IMR-90 (cell line): ENCODE data around the gene FAXC. TPM values are rescaled to one million over a fixed set of nuclear protein-coding genes. Genes with fewer than 3 reads are reported as not detected.

Experiments used
- ATAC-seq: fragments of 200-7000 bp; cut with Tn5 transposase; 2 replicates; pipeline ENCODE4 v1.9.1; 2020; ENCODE audit warnings: low read depth, mild to moderate bottlenecking, moderate library complexity
- BruUV-seq: library from RNA; stranded (reverse); fragments of 400-500 nt; replicated peaks from 2 replicates; lab custom pipeline; 2021; lab: Mats Ljungman, UMichigan
- CTCF ChIA-PET: fragments of 300-600 bp; formaldehyde crosslinking; extraction: SDS; loops from one replicate; lab custom pipeline; 2021; ENCODE audit warnings: antibody characterized with exemption; lab: Yijun Ruan, JAX
- POLR2A ChIA-PET: fragments of 300-600 bp; sonication (Branson Sonifier 250); formaldehyde crosslinking; loops from one replicate; lab custom pipeline; 2022; ENCODE audit warnings: antibody characterized with exemption; ENCODE audit not compliant: unreplicated experiment; lab: Charles Lee
- DNase-seq: peaks from one replicate; pipeline ENCODE4 v3.0.0; 2013
- H2AFZ ChIP-seq: replicated peaks from 2 replicates; pipeline ENCODE3; 2013; ENCODE audit warnings: low read length, mild to moderate bottlenecking; ENCODE audit not compliant: poor library complexity
- H2AK5ac ChIP-seq: 2 replicates; pipeline ENCODE4 v1.6.1; 2013; ENCODE audit warnings: low read depth, low read length, inconsistent platforms
- H2AK9ac ChIP-seq: replicated peaks from 2 replicates; pipeline ENCODE3; 2013; ENCODE audit warnings: mild to moderate bottlenecking, low read depth, low read length, moderate library complexity; ENCODE audit not compliant: poor library complexity
- H2BK120ac ChIP-seq: 2 replicates; pipeline ENCODE4 v1.6.1; 2013; ENCODE audit warnings: low read depth, low read length, inconsistent platforms
- H2BK15ac ChIP-seq: 3 replicates; pipeline ENCODE4 v1.6.1; 2013; ENCODE audit warnings: low read depth, low read length, inconsistent platforms
- H2BK20ac ChIP-seq: 2 replicates; pipeline ENCODE4 v1.6.1; 2013; ENCODE audit warnings: low read depth, mild to moderate bottlenecking, inconsistent platforms, low read length, moderate library complexity
- H2BK5ac ChIP-seq: 2 replicates; pipeline ENCODE4 v1.6.1; 2013; ENCODE audit warnings: mild to moderate bottlenecking, low read depth, low read length, inconsistent platforms; ENCODE audit not compliant: poor library complexity, severe bottlenecking
- H3K14ac ChIP-seq: replicated peaks from 2 replicates; pipeline ENCODE4 v1.6.1; 2013; ENCODE audit warnings: low read depth, low read length, inconsistent platforms
- H3K18ac ChIP-seq: 2 replicates; pipeline ENCODE4 v1.6.1; 2013; ENCODE audit warnings: low read depth, low read length, control low read depth
- H3K23ac ChIP-seq: 2 replicates; pipeline ENCODE4 v1.6.1; 2013; ENCODE audit warnings: low read depth, low read length, inconsistent platforms
- H3K27ac ChIP-seq: 2 replicates; pipeline ENCODE4 v1.5.1; 2013; ENCODE audit warnings: mild to moderate bottlenecking, control low read depth, low read length; ENCODE audit not compliant: insufficient read depth
- H3K27me3 ChIP-seq: 2 replicates; pipeline ENCODE4 v1.6.1; 2013; ENCODE audit warnings: low read length; ENCODE audit not compliant: control insufficient read depth, insufficient read depth
- H3K36me3 ChIP-seq: 2 replicates; pipeline ENCODE4 v1.6.1; 2013; ENCODE audit warnings: low read length, mixed read lengths; ENCODE audit not compliant: control insufficient read depth, insufficient read depth
- H3K4ac ChIP-seq: 2 replicates; pipeline ENCODE4 v1.6.1; 2013; ENCODE audit warnings: low read depth, low read length, inconsistent platforms
- H3K4me1 ChIP-seq: 2 replicates; pipeline ENCODE4 v1.6.1; 2013; ENCODE audit warnings: low read length, mixed read lengths; ENCODE audit not compliant: control insufficient read depth, insufficient read depth
- H3K4me2 ChIP-seq: 2 replicates; pipeline ENCODE4 v1.6.1; 2013; ENCODE audit warnings: low read depth, mild to moderate bottlenecking, control low read depth, low read length, moderate library complexity
- H3K4me3 ChIP-seq: 2 replicates; pipeline ENCODE4 v1.5.1; 2013; ENCODE audit warnings: low read depth, mild to moderate bottlenecking, control low read depth, low read length, moderate library complexity; ENCODE audit not compliant: insufficient read depth
- H3K56ac ChIP-seq: 2 replicates; pipeline ENCODE4 v1.6.1; 2013; ENCODE audit warnings: low read length, inconsistent platforms; ENCODE audit not compliant: insufficient read depth; ENCODE audit errors: extremely low read depth
- H3K79me1 ChIP-seq, 2 experiments: 2 replicates each; pipeline ENCODE4 v1.6.1; 2013; ENCODE audit warnings: low read length in 2 of 2, inconsistent platforms in 1 of 2, low read depth in 1 of 2
- H3K9ac ChIP-seq: 2 replicates; pipeline ENCODE4 v1.6.1; 2013; ENCODE audit warnings: low read depth, low read length, control low read depth
- H3K9me1 ChIP-seq: 2 replicates; pipeline ENCODE4 v1.6.1; 2013; ENCODE audit warnings: low read length, inconsistent platforms; ENCODE audit not compliant: insufficient read depth
- H3K9me3 ChIP-seq: 2 replicates; pipeline ENCODE4 v1.6.1; 2013; ENCODE audit warnings: low read length; ENCODE audit not compliant: control insufficient read depth, insufficient read depth
- H4K20me1 ChIP-seq: 2 replicates; pipeline ENCODE4 v1.6.1; 2013; ENCODE audit warnings: low read length, inconsistent platforms; ENCODE audit not compliant: insufficient read depth
- H4K5ac ChIP-seq: 2 replicates; pipeline ENCODE4 v1.6.1; 2013; ENCODE audit warnings: mild to moderate bottlenecking, low read depth, low read length, control low read depth
- H4K8ac ChIP-seq, 2 experiments: 2 replicates each; pipeline ENCODE4 v1.6.1; 2013; ENCODE audit warnings: low read depth in 2 of 2, low read length in 2 of 2, control low read depth in 1 of 2, inconsistent platforms in 1 of 2
- H4K91ac ChIP-seq: 2 replicates; pipeline ENCODE4 v1.6.1; 2013; ENCODE audit warnings: low read depth, low read length, inconsistent platforms; ENCODE audit not compliant: insufficient read depth
- BHLHE40 ChIP-seq: fragments of 150-350 bp; IDR thresholded peaks from 2 replicates; pipeline ENCODE4 v1.6.1; 2016; ENCODE audit warnings: mild to moderate bottlenecking, low read depth, low read length
- CEBPB ChIP-seq: IDR thresholded peaks from 2 replicates; pipeline ENCODE4 v1.6.1; 2012; ENCODE audit warnings: low read depth, low read length, improper control_type of control experiment
- CHD1 ChIP-seq: IDR thresholded peaks from 2 replicates; pipeline ENCODE4 v1.6.1; 2012; ENCODE audit warnings: low read depth, low read length, improper control_type of control experiment
- CTCF ChIP-seq: conservative IDR thresholded peaks from 2 replicates; pipeline ENCODE4 v1.5.1; 2012; ENCODE audit warnings: mild to moderate bottlenecking, low read depth, low read length, improper control_type of control experiment
- ELK1 ChIP-seq: fragments of 150-350 bp; IDR thresholded peaks from 2 replicates; pipeline ENCODE4 v1.6.1; 2016; ENCODE audit warnings: low read depth, mild to moderate bottlenecking, low read length, moderate library complexity, borderline replicate concordance
- FOS ChIP-seq: fragments of 150-350 bp; IDR thresholded peaks from 2 replicates; pipeline ENCODE4 v1.6.1; 2016; ENCODE audit warnings: low read depth, low read length
- MAFK ChIP-seq: IDR thresholded peaks from 2 replicates; pipeline ENCODE4 v1.6.1; 2012; ENCODE audit warnings: low read depth, low read length, improper control_type of control experiment
- MAZ ChIP-seq: IDR thresholded peaks from 2 replicates; pipeline ENCODE4 v1.6.1; 2012; ENCODE audit warnings: low read depth, mild to moderate bottlenecking, low read length, improper control_type of control experiment, moderate library complexity, borderline replicate concordance
- NFE2L2 ChIP-seq: fragments of 150-350 bp; IDR thresholded peaks from 2 replicates; pipeline ENCODE4 v1.6.1; 2016; ENCODE audit warnings: low read depth, mild to moderate bottlenecking, low read length
- POLR2A ChIP-seq: IDR thresholded peaks from 2 replicates; pipeline ENCODE4 v1.6.1; 2012; ENCODE audit warnings: mild to moderate bottlenecking, low read depth, low read length
- RAD21 ChIP-seq: IDR thresholded peaks from 2 replicates; pipeline ENCODE4 v1.6.1; 2012; ENCODE audit warnings: low read length, improper control_type of control experiment
- RCOR1 ChIP-seq: IDR thresholded peaks from 2 replicates; pipeline ENCODE4 v1.6.1; 2012; ENCODE audit warnings: mild to moderate bottlenecking, low read length, improper control_type of control experiment; ENCODE audit not compliant: insufficient replicate concordance
- RFX5 ChIP-seq: IDR thresholded peaks from 2 replicates; pipeline ENCODE4 v1.8.0; 2012; ENCODE audit warnings: low read depth, mild to moderate bottlenecking, low read length, moderate library complexity
- SMC3 ChIP-seq: fragments of 150-350 bp; IDR thresholded peaks from 2 replicates; pipeline ENCODE4 v1.6.1; 2016; ENCODE audit warnings: low read depth, mild to moderate bottlenecking, antibody characterized with exemption, low read length, moderate library complexity
- USF2 ChIP-seq: fragments of 150-350 bp; IDR thresholded peaks from 2 replicates; pipeline ENCODE4 v1.6.1; 2017; ENCODE audit warnings: mild to moderate bottlenecking, antibody characterized with exemption, low read length, low read depth
- WGBS, 2 experiments: methylation state at CpG; one replicate each; pipeline versions ENCODE4 v1.1.5 to v1.1.7; 2013; ENCODE audit warnings: missing lambda C conversion rate in 2 of 2; ENCODE audit not compliant: insufficient read length in 1 of 2; ENCODE audit errors: extremely low coverage in 2 of 2; 5-methylcytosine and 5-hydroxymethylcytosine counted together
- dilution Hi-C: fragments of 300-500 bp; cut with HindIII; formaldehyde crosslinking; loops from one replicate; pipeline ENCODE4 v1.14.3; 2018; ENCODE audit warnings: low sequenced_read_pairs; ENCODE audit not compliant: unreplicated experiment
- in situ Hi-C: fragments of 300-500 bp; cut with MboI; formaldehyde crosslinking; loops from 3 replicates; pipeline ENCODE4 v1.14.3; 2019; ENCODE audit warnings: low sequenced_read_pairs, inconsistent platforms, mixed read lengths
- intact Hi-C: fragments of 100-400 bp; cut with micrococcal nuclease; formaldehyde crosslinking; loops from 2 replicates; pipeline ENCODE4 v1.10.0; 2022
- polyA plus RNA-seq, 3 experiments: library from polyadenylated mRNA; depleted of rRNA; stranded (reverse); fragments of >200 nt; gene quantifications; 2 replicates each; pipeline ENCODE4 v1.2.3, GENCODE V29; 2012; ENCODE audit warnings: low replicate concordance in 1 of 3
- total RNA-seq: library from RNA; depleted of rRNA; stranded (reverse); fragments of >200 nt; gene quantifications from 2 replicates; pipeline ENCODE4 v1.2.3, GENCODE V29; 2012

Gene FAXC
- total and polyA plus RNA-seq, 2 of the 4 experiments (the other 2 are of a cell fraction) = 1.1 to 2.7 TPM

- Histone ChIP-seq H3K18ac (no peak overlapping the region), H4K91ac (no peak overlapping the region), H4K20me1 (no peaks in the 10 kb centered on the region), H2BK120ac (no peak overlapping the region), H3K4ac (no peak overlapping the region), H2AFZ (no peak overlapping the region), H4K8ac (no peak overlapping the region), H3K56ac (no peak overlapping the region), H3K4me2 (no peak overlapping the region), H2AK9ac (no peak overlapping the region), H3K79me1 (no peaks in the 10 kb centered on the region), H2BK20ac (no peak overlapping the region), H4K5ac (no peak overlapping the region), H2AK5ac (no peak overlapping the region), H2BK5ac (no peak overlapping the region), H3K4me3 (no peak overlapping the region), H2BK15ac (no peak overlapping the region), H3K4me1 (peaks cover 3% of the 10 kb centered on the region; the same call in 1 of the 2 replicates), H3K14ac (no peak overlapping the region), H3K27me3 (peaks cover 7% of the 10 kb centered on the region; the same call in 1 of the 2 replicates), H3K9me3 (no peaks in the 10 kb centered on the region), H3K27ac (no peak overlapping the region), H3K9me1 (peaks cover 6% of the 10 kb centered on the region; the same call in 1 of the 2 replicates), H3K36me3 (no peaks in the 10 kb centered on the region), H3K23ac (no peak overlapping the region), H3K9ac (no peak overlapping the region)
- in situ Hi-C loops = no loop called here
- intact Hi-C loops = no loop called here
- no TSS peak for BruUV-seq
- dilution Hi-C loops = no loop called here
- POLR2A ChIA-PET = interaction anchor here (0.7 kb wide), 1 partner anchor 46 kb away, joined by 12 read pairs; the partner anchor contains the start of gene COQ3
- no CpG with 5 or more reads among the region's 1 CpG for WGBS, 2 experiments
- CTCF ChIA-PET = interaction anchor here (1.0 to 1.2 kb wide), 2 partner anchors 13 to 18 kb away, joined by 3 to 4 read pairs; no protein-coding TSS in a partner anchor
- ATAC-seq = no peak
- DNase-seq = no peak
- TF ChIP-seq NFE2L2 = no peak
- TF ChIP-seq BHLHE40 = no peak
- no peak for TF ChIP-seq USF2
- no peak for TF ChIP-seq CEBPB
- no peak for TF ChIP-seq SMC3
- no peak for TF ChIP-seq POLR2A
- no peak for TF ChIP-seq ELK1
- TF ChIP-seq MAFK = no peak
- no peak for TF ChIP-seq FOS
- TF ChIP-seq CHD1 = no peak
- TF ChIP-seq RCOR1 = no peak
- no peak for TF ChIP-seq MAZ
- TF ChIP-seq RAD21 = no peak
- TF ChIP-seq RFX5 = no peak
- TF ChIP-seq CTCF = no peak
Observed at GRCh38 chr6:99347804-99348203, 1.7 kb downstream of the FAXC start.
